Measurements from ENCODE around the gene PAK1. TPM values are rescaled to one million over a fixed set of nuclear protein-coding genes. Genes with fewer than 3 reads are reported as not detected.

Gene PAK1
- polyA plus RNA-seq, 3 donors = 128 to 195 (median 134) TPM

DNA sequence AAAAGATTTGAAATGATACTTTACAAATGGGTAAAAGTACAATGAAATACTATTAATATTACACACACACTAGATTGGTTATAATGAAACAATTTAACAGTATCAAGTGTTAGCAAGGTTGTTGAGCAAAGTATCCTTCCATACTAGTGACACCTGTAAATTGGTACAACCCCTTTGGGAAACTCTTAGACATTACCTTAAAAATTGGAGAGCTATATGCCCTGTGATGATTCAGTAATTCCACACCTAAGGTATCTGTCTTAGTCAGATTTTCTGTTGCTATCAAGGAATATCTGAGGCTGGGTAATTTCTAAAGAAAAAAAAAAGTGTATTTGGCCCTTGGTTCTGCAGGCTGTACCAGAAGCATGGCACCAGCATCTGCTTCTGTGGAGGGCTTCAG lies 165.1 kb downstream of the PAK1 start:
- Histone ChIP-seq H3K9me3 (replicated peaks in 1 of 2; ENCODE audit: control insufficient read depth in 1 of 2, insufficient read depth in 1 of 2, low read length in 2 of 2) (no peaks in the 10 kb centered on the region), H3K9ac (ENCODE audit: insufficient read depth, low read length, poor library complexity, severe bottlenecking) (no peak overlapping the region), H3K4me3 (replicated peaks in 1 of 3; ENCODE audit: low read depth in 2 of 3, low read length in 3 of 3) (no peak overlapping the region), H3K27me3 (ENCODE audit: control insufficient read depth in 2 of 2, insufficient read depth in 2 of 2, low read length in 2 of 2) (no peaks in the 10 kb centered on the region), H3K27ac (ENCODE audit: low read depth in 1 of 2, low read length in 2 of 2) (no peak overlapping the region), H3K4me1 (ENCODE audit: control insufficient read depth in 1 of 2, insufficient read depth in 2 of 2, low read length in 2 of 2) (no peaks in the 10 kb centered on the region), H3K36me3 (replicated peaks in 1 of 2; ENCODE audit: control insufficient read depth in 1 of 2, insufficient read depth in 2 of 2, low read length in 2 of 2) (no peaks in the 10 kb centered on the region), H4K20me1 (ENCODE audit: insufficient read depth, low read length) (no peaks in the 10 kb centered on the region), H2AFZ (ENCODE audit: insufficient read depth, low read depth, low read length, poor library complexity, severe bottlenecking) (no peak overlapping the region), H3K4me2 (replicated peaks; ENCODE audit: extremely low read depth, low read length, poor library complexity, severe bottlenecking) (no peak overlapping the region), H3K79me2 (ENCODE audit: insufficient read depth, low read length) (no peaks in the 10 kb centered on the region)
- intact Hi-C loops (cut with micrococcal nuclease) = no loop called here
- Mint-ChIP-seq H3K9me3 (no peaks in the 10 kb centered on the region), H3K27ac (no peak overlapping the region), H3K4me3 (no peak overlapping the region), H3K36me3 (no peaks in the 10 kb centered on the region), H3K27me3 (ENCODE audit: low read depth in 3 of 3) (peaks cover 0 to 4% (median 3%) of the 10 kb centered on the region in 3 donors), H3K4me1 (no peaks in the 10 kb centered on the region)
- TF ChIP-seq CTCF (IDR thresholded peaks at IDR 0.05) = no peak
- DNase-seq = no peak

GRCh38 chr11:77303328-77303727 lies 170.6 kb downstream of the PAK1 start:
- Histone ChIP-seq H2AFZ (ENCODE audit: insufficient read depth, low read depth, low read length, poor library complexity, severe bottlenecking) (no peak overlapping the region), H3K27me3 (ENCODE audit: control insufficient read depth in 2 of 2, insufficient read depth in 2 of 2, low read length in 2 of 2) (no peaks in the 10 kb centered on the region), H3K79me2 (ENCODE audit: insufficient read depth, low read length) (no peaks in the 10 kb centered on the region), H3K36me3 (replicated peaks in 1 of 2; ENCODE audit: control insufficient read depth in 1 of 2, insufficient read depth in 2 of 2, low read length in 2 of 2) (no peaks in the 10 kb centered on the region), H3K9me3 (replicated peaks in 1 of 2; ENCODE audit: control insufficient read depth in 1 of 2, insufficient read depth in 1 of 2, low read length in 2 of 2) (no peaks in the 10 kb centered on the region), H3K27ac (ENCODE audit: low read depth in 1 of 2, low read length in 2 of 2) (no peak overlapping the region), H3K4me2 (replicated peaks; ENCODE audit: extremely low read depth, low read length, poor library complexity, severe bottlenecking) (no peak overlapping the region), H3K9ac (ENCODE audit: insufficient read depth, low read length, poor library complexity, severe bottlenecking) (no peak overlapping the region), H3K4me1 (ENCODE audit: control insufficient read depth in 1 of 2, insufficient read depth in 2 of 2, low read length in 2 of 2) (no peaks in the 10 kb centered on the region), H4K20me1 (ENCODE audit: insufficient read depth, low read length) (no peaks in the 10 kb centered on the region), H3K4me3 (replicated peaks in 1 of 3; ENCODE audit: low read depth in 2 of 3, low read length in 3 of 3) (no peak overlapping the region)
- no peak overlapping the region for H3K27ac Mint-ChIP-seq
- intact Hi-C loops (cut with micrococcal nuclease) = no loop called here
- no peak overlapping the region for H3K4me3 Mint-ChIP-seq
- H3K36me3 Mint-ChIP-seq = no peaks in the 10 kb centered on the region
- 100% methylated on average over 2 of the region's 2 CpGs for WGBS (ENCODE audit: insufficient coverage)
- H3K4me1 Mint-ChIP-seq = no peaks in the 10 kb centered on the region
- DNase-seq = no peak
- peaks cover 0 to 3% (median 0%) of the 10 kb centered on the region in 3 donors for H3K27me3 Mint-ChIP-seq (ENCODE audit: low read depth in 3 of 3)
- no peak for TF ChIP-seq CTCF (IDR thresholded peaks at IDR 0.05)
- peaks cover 0 to 4% (median 0%) of the 10 kb centered on the region in 7 donors for H3K9me3 Mint-ChIP-seq
